Measurements from ENCODE around the gene C15orf62. TPM values are rescaled to one million over a fixed set of nuclear protein-coding genes. Genes with fewer than 3 reads are reported as not detected.

Gene C15orf62
- total RNA-seq, 2 experiments from 2014 or later: 0.58 to 0.80 TPM

DNA sequence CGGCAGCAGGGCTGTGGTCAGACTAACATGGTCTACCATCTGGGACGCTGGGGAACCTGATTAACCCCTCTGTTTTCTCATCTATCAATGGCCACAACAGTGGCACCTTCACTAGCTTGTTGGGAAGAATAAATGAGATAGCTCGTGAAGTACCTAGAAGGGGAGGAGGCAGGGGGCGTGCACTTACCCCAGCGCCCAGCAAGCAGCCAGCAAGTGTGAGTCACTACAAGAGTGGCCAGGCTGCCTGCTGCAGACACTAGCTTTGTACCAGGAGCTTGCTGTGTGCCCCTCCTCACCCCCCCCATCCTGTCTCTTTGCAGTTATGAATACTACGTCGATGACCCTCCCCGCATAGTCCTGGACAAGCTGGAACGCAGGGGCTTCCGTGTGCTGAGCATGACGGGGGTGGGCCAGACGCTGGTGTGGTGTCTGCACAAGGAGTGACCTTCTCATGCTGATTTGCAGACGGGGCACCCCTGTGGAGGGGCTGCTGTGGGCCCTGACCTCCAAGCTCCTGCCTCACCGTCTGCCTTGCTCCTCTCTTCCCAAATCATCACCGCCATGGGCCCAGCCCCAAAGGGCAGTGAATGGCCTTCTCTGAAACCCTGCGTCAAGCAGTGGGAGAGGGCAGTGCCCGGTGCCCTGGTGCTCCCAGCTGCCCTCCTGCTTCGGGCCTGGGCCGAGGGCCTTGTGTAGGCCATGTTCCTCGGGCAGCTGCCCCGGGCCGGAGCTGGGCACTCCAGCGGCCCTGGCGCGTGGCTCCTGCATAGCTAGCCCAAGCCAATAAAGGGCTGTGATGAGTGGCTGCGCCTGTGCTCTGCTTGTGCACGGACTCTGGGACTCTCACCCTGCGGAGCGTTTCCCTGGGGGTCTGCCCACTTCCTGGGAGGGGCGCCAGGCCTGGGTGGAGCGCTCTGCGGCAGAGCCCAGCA, 2.6 kb upstream of the C15orf62 start:
- no peak for ATAC-seq
- Mint-ChIP-seq H3K36me3 (ENCODE audit: low read depth) (peaks cover 6% of the 10 kb centered on the region), H3K9me3 (ENCODE audit: low read depth) (no peaks in the 10 kb centered on the region), H3K27ac (no peak overlapping the region), H3K4me1 (peaks cover 48% of the 10 kb centered on the region), H3K27me3 (no peaks in the 10 kb centered on the region), H3K4me3 (no peak overlapping the region)
- ChIA-PET CTCF (interaction anchor here (0.6 to 1.6 kb wide), 4 partner anchors 11 to 72 kb away, joined by 3 to 5 read pairs (median 4); partner anchors contain the start of gene RAD51), POLR2A (no interaction called here)
- intact Hi-C loops (cut with DNase I, micrococcal nuclease): no loop called here
- DNase-seq: no peak

DNA sequence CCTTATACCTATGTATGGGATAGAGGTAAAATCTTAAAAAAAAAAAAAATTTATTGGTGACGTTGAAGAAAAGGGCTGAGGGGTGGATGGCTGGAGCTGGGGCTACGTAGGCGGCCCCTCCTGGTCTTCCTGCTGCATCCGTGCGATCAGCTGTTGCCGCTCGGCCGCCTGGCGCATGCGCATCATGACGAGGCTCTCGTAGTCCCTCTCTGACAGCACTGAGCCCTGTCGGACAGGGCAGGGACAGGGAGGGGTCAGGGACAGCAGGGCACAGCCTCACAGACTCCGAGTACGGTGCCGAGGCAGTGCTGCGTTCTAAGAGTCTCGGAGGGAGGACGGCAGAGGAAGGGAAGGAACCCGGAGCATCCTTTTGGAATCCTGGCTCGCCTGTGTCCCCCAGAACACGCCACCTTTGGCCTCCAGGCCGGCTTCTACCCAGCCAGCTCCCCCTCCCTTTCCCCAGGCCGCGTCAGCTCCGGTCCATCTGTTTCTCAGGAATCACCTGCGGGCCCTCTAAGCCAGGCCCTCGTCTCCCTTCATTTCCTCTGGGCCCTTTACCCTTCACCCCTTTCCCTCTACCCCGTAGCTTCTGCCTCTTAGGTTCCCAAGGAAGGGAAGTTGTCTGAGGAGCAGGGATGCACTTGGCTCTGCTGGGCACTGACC, 1.8 kb upstream of the C15orf62 start:
- ATAC-seq: no peak
- Mint-ChIP-seq H3K9me3 (ENCODE audit: low read depth) (no peaks in the 10 kb centered on the region), H3K4me1 (peaks cover 47% of the 10 kb centered on the region), H3K36me3 (ENCODE audit: low read depth) (peaks cover 6% of the 10 kb centered on the region), H3K4me3 (no peak overlapping the region), H3K27me3 (no peaks in the 10 kb centered on the region), H3K27ac (peak overlapping the region; percentile 87)
- ChIA-PET POLR2A (interaction anchor here (0.6 kb wide), 2 partner anchors 35 to 47 kb away, joined by 5 to 10 read pairs; no protein-coding TSS in a partner anchor), CTCF (interaction anchor here (0.6 to 6.4 kb wide), 3 partner anchors 13 to 73 kb away, joined by 3 to 45 read pairs (median 5); partner anchors contain the start of gene RAD51)
- no peak for DNase-seq
- intact Hi-C loops (cut with DNase I, micrococcal nuclease): loop anchor here in 1 of 2 experiments (2.0 kb wide), 1 partner anchor 15 kb away; no protein-coding TSS in a partner anchor

DNA sequence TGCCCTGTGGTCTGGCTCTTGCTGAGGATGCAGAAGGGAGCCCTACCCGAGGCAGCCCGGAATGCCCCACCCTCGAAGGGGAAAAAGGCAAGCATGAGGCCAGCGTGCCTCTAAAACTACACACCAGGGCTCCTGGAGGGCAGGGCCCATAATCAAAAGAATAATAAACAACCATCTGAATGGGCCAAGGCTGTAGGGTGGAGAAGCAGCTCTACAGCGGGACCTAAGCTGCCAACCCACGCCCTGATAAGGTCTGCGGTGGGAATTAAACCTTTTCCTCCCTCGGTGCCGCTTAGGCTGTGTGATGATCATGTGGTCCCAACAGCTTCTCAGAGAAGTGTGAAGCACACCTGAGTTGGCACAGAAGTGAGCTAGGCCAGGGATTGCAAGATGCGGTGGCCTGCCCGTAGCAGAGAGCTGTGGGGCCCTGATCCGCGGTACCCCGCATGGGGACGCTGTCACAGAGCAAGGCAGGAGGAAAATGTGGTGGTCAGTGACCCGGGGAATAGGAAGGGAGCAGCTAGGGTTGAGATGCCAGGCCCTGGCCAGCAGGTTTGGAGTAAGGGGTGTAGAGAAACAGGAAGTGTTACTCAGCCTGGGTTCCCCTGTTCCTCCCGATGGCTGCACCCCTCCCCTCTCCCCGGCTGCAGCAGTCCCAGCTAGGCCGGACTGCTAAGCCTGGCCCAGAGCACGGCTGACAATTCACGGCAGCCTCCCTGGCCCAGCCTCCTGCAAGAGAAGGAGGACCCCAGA, 1.1 kb upstream of the C15orf62 start:
- intact Hi-C loops (cut with DNase I, micrococcal nuclease): loop anchor here in 1 of 2 experiments (2.0 kb wide), 1 partner anchor 14 kb away; no protein-coding TSS in a partner anchor
- DNase-seq (no peak), ATAC-seq (no peak)
- H3K36me3 Mint-ChIP-seq (ENCODE audit: low read depth): peaks cover 6% of the 10 kb centered on the region
- H3K4me1 Mint-ChIP-seq: peaks cover 39% of the 10 kb centered on the region
- peak overlapping the region; percentile 32 for H3K4me3 Mint-ChIP-seq
- CTCF ChIA-PET: interaction anchor here (1.3 to 6.4 kb wide), 3 partner anchors 10 to 125 kb away, joined by 4 to 45 read pairs (median 7); partner anchors contain the start of gene VPS18
- no peaks in the 10 kb centered on the region for H3K27me3 Mint-ChIP-seq
- POLR2A ChIA-PET: interaction anchor here (0.6 to 1.0 kb wide), 2 partner anchors 14 to 36 kb away, joined by 3 to 5 read pairs; no protein-coding TSS in a partner anchor
- no peaks in the 10 kb centered on the region for H3K9me3 Mint-ChIP-seq (ENCODE audit: low read depth)
- H3K27ac Mint-ChIP-seq: peak overlapping the region; percentile 88

DNA sequence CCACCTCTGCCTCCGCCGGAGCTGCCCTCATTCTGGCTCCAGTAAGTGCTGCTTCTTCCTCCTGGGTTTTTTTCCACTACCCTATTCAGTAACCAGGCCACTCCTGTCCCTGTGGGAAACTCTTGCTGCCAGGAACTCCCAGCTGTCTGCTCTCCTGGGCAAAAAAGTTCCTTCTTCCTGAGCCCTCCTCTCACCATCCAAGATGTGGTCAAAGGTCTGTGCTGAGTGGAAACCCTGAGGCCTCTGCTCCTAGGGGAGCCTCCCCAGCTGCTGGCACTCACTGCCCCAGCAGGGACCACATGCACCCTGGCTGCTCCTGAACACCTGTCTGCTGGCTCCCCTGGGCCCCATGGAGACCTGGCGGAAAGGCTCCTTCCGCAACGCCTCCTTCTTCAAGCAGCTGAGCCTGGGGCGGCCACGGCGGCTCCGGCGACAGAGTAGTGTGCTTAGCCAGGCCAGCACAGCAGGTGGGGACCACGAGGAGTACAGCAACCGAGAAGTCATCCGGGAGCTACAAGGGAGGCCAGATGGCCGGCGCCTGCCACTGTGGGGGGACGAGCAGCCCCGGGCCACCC, 454 bp downstream of the C15orf62 start:
- peaks cover 13% of the 10 kb centered on the region for H3K36me3 Mint-ChIP-seq (ENCODE audit: low read depth)
- ChIA-PET POLR2A (interaction anchor here (0.6 to 1.2 kb wide), 4 partner anchors 11 to 320 kb away, joined by 3 read pairs; no protein-coding TSS in a partner anchor), CTCF (interaction anchor here (0.8 to 6.4 kb wide), 6 partner anchors 8 to 74 kb away, joined by 3 to 45 read pairs (median 4); no protein-coding TSS in a partner anchor)
- intact Hi-C loops (cut with DNase I, micrococcal nuclease): no loop called here
- H3K27ac Mint-ChIP-seq: peak overlapping the region; percentile 88
- H3K27me3 Mint-ChIP-seq: no peaks in the 10 kb centered on the region
- ATAC-seq (no peak), DNase-seq (peak; percentile 33)
- peaks cover 30% of the 10 kb centered on the region for H3K4me1 Mint-ChIP-seq
- no peaks in the 10 kb centered on the region for H3K9me3 Mint-ChIP-seq (ENCODE audit: low read depth)
- H3K4me3 Mint-ChIP-seq: no peak overlapping the region

DNA sequence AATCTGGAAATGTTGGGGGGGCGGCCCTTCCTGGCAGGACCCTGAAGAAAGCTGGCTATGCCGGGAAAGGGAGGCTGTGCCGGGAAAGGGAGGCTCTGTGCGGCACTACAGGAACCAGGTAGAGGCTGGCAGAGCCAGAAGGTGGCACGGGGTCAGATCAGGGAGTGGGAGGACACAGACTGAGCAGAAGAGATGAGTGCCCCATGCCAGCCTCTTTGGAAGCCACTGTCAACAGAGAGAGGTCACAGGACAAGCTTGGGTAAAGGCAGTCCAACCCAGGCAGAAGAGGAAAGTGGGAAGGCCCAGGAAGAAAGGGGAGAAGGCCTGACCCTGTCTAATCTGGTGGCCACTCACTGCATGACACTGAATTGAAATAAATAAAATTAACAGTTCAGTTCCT, 1.5 kb downstream of the C15orf62 start:
- CTCF ChIA-PET: interaction anchor here (0.6 to 6.4 kb wide), 6 partner anchors 10 to 32 kb away, joined by 3 to 45 read pairs (median 3); no protein-coding TSS in a partner anchor
- Mint-ChIP-seq H3K4me3 (no peak overlapping the region), H3K9me3 (ENCODE audit: low read depth) (no peaks in the 10 kb centered on the region), H3K4me1 (peaks cover 22% of the 10 kb centered on the region), H3K27me3 (no peaks in the 10 kb centered on the region), H3K36me3 (ENCODE audit: low read depth) (peaks cover 17% of the 10 kb centered on the region), H3K27ac (no peak overlapping the region)
- POLR2A ChIA-PET: interaction anchor here (0.5 kb wide), 1 partner anchor 33 kb away, joined by 3 read pairs; no protein-coding TSS in a partner anchor
- DNase-seq (no peak), ATAC-seq (no peak)
- intact Hi-C loops (cut with DNase I, micrococcal nuclease): no loop called here

DNA sequence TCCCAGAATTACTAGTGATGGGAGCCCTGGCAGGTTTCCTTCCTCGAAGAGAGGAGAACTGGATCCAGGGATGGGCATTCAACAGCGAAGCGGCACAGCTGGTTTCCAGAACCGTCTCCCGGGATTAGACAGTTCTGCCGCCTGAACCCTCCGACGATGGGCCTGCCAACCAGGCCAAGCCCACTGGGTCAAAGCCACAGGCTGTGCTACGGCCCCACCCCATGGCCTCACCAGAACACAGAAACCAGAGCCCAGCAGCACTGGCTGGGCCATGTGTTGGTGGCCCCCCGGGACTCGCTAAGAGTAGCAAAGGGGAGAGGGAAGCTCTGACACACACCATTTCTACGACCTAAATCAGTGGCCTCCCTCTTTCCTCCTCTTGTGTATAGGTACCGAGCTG, 2.2 kb downstream of the C15orf62 start:
- H3K27me3 Mint-ChIP-seq: no peaks in the 10 kb centered on the region
- POLR2A ChIA-PET: no interaction called here
- peaks cover 24% of the 10 kb centered on the region for H3K36me3 Mint-ChIP-seq (ENCODE audit: low read depth)
- peaks cover 29% of the 10 kb centered on the region for H3K4me1 Mint-ChIP-seq
- CTCF ChIA-PET: interaction anchor here (0.7 to 6.4 kb wide), 5 partner anchors 11 to 32 kb away, joined by 3 to 45 read pairs (median 3); no protein-coding TSS in a partner anchor
- H3K27ac Mint-ChIP-seq: no peak overlapping the region
- H3K4me3 Mint-ChIP-seq: no peak overlapping the region
- intact Hi-C loops (cut with DNase I, micrococcal nuclease): no loop called here
- H3K9me3 Mint-ChIP-seq (ENCODE audit: low read depth): no peaks in the 10 kb centered on the region
- DNase-seq (no peak), ATAC-seq (no peak)

DNA sequence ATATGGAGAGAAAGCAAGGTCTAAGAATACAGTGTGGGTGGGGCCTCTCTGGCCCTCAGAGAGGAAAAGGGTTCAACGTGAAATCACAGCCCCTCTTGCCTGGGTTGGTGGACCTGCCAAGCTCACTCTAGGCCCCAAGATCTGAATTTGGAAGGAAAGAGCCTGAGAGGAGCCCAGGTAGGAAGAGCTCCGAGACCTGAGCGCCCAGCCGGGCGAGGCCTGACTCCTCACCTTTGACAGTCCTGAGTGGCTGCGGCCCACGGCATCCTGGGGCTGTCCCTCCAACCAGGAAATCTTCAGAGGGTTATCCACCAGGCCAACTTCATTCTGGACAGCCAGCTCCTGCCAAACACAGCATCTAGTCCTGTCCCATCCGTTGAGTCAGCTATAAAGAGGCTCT, 3.7 kb downstream of the C15orf62 start:
- Mint-ChIP-seq H3K27ac (no peak overlapping the region), H3K9me3 (ENCODE audit: low read depth) (no peaks in the 10 kb centered on the region), H3K27me3 (no peaks in the 10 kb centered on the region), H3K4me1 (peaks cover 27% of the 10 kb centered on the region), H3K4me3 (no peak overlapping the region), H3K36me3 (ENCODE audit: low read depth) (peaks cover 26% of the 10 kb centered on the region)
- DNase-seq: no peak
- ATAC-seq: no peak
- intact Hi-C loops (cut with DNase I, micrococcal nuclease): no loop called here
- ChIA-PET POLR2A (interaction anchor here (0.6 kb wide), 1 partner anchor 13 kb away, joined by 3 read pairs; no protein-coding TSS in a partner anchor), CTCF (interaction anchor here (6.4 kb wide), 1 partner anchor 11 kb away, joined by 45 read pairs; no protein-coding TSS in a partner anchor)

DNA sequence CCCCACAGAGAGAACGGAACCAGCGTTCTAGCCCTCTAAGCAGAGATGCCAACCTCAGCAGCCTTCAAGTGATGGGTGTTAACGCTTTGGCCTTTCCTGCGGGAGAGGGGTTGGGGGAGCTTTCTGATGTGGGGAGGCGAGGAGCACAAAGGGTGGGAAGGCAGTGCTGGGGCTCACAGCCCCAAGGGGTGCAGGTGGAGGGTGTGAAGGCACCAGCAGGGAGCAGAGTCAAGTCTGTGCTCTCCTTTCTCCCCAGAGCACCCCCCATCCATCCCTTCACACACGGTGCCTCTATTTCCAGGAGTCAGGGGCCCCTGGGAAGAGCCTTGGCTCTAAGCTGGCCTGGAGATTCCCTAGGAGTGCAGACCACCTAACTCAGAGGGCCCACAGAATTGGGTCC, 4.1 kb downstream of the C15orf62 start:
- intact Hi-C loops (cut with DNase I, micrococcal nuclease): no loop called here
- H3K27me3 Mint-ChIP-seq: no peaks in the 10 kb centered on the region
- no peak overlapping the region for H3K27ac Mint-ChIP-seq
- H3K36me3 Mint-ChIP-seq (ENCODE audit: low read depth): peaks cover 24% of the 10 kb centered on the region
- H3K9me3 Mint-ChIP-seq (ENCODE audit: low read depth): no peaks in the 10 kb centered on the region
- ChIA-PET CTCF (interaction anchor here (6.4 kb wide), 1 partner anchor 10 kb away, joined by 45 read pairs; no protein-coding TSS in a partner anchor), POLR2A (no interaction called here)
- DNase-seq (no peak), ATAC-seq (no peak)
- H3K4me3 Mint-ChIP-seq: no peak overlapping the region
- peaks cover 23% of the 10 kb centered on the region for H3K4me1 Mint-ChIP-seq

DNA sequence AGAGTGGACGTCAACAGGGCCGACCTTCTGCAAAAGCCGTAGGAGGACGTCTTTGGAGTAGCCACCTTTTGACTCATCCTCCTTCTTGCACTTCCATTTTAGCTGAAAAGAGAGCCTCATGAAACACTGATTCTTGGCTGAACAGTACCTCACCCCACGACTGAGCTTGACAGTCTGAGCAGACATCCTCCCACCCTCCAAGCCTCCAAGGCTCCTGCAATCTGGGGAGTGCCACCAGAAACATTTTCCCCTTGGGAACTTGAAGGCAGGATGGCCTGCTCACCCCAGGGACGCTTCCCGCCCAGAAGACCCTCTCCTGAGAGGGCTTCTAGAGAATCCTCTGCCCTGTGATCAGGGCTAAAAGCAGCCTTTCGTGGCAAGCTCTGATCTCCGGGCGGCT, 5.2 kb downstream of the C15orf62 start:
- CTCF ChIA-PET: no interaction called here
- H3K27me3 Mint-ChIP-seq: no peaks in the 10 kb centered on the region
- no peak overlapping the region for H3K4me3 Mint-ChIP-seq
- intact Hi-C loops (cut with DNase I, micrococcal nuclease): no loop called here
- POLR2A ChIA-PET: no interaction called here
- DNase-seq (no peak), ATAC-seq (no peak)
- H3K36me3 Mint-ChIP-seq (ENCODE audit: low read depth): peaks cover 30% of the 10 kb centered on the region
- no peak overlapping the region for H3K27ac Mint-ChIP-seq
- H3K4me1 Mint-ChIP-seq: peaks cover 12% of the 10 kb centered on the region
- H3K9me3 Mint-ChIP-seq (ENCODE audit: low read depth): no peaks in the 10 kb centered on the region

DNA sequence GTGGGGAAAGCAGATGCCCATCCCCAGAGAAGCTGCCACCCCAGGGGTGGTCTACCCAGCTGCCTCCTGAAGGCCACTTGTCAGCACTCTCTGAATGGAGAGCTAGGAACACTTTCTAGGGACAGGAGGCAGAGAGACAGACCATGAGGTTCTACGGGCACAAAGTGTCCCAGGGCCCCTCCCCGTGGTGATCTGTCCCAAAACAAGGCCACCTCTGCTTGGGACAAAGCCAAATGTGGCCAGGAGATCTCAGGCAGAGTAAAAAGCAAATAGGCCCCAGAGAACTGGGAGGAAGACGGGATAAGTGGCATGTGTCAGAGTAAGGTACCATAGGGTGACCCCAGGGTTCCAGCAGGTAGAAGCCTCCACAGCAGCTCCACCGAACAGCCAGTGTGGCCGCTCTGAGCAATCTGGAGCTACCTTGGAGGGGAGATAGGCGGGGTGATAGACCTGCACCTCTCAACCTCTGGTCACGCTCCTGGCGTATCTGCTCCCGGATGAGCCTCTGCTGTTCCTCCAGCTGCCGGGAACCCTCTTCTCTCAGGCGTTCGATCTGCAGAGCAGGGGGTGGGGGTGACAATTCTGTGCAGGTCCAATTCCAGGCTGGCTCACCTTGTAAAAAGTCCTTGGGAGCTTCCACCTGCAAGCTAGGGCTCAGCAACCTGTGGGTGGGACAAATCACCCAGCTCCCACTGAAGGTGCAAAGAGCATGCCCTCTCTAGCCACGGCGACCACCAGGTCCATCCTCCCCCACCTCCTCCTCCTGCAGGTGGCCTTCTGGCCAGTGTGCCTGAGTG, 6.2 kb downstream of the C15orf62 start:
- peaks cover 30% of the 10 kb centered on the region for H3K36me3 Mint-ChIP-seq (ENCODE audit: low read depth)
- DNase-seq: no peak

More for the DNA sequence above, 6.2 kb downstream of the C15orf62 start:
- H3K27me3 Mint-ChIP-seq: no peaks in the 10 kb centered on the region
- POLR2A ChIA-PET: no interaction called here
- intact Hi-C loops (cut with DNase I, micrococcal nuclease): no loop called here
- CTCF ChIA-PET: interaction anchor here (0.5 to 1.2 kb wide), 5 partner anchors 16 to 67 kb away, joined by 3 to 4 read pairs (median 3); no protein-coding TSS in a partner anchor
- no peak overlapping the region for H3K4me3 Mint-ChIP-seq
- peaks cover 9% of the 10 kb centered on the region for H3K4me1 Mint-ChIP-seq
- no peak for ATAC-seq
- no peak overlapping the region for H3K27ac Mint-ChIP-seq
- H3K9me3 Mint-ChIP-seq (ENCODE audit: low read depth): no peaks in the 10 kb centered on the region
